AG04450 (cell line): ENCODE results near the gene RNF32. TPM values are rescaled to one million over a fixed set of nuclear protein-coding genes. Genes with fewer than 3 reads are reported as not detected.
"Not testable (repeated sequence)": the region's sequence is repeated elsewhere in the genome, so short reads cannot be mapped to it uniquely, and the experiment has no call there.

Experiments used
- CTCF ChIA-PET: fragments of 300-600, 350-600 bp; formaldehyde crosslinking; extraction: SDS; loops from one replicate; lab custom pipeline; 2022; ENCODE audit warnings: antibody characterized with exemption, inconsistent platforms; lab: Charles Lee
- POLR2A ChIA-PET: fragments of 350-600 bp; formaldehyde crosslinking; extraction: SDS; loops from one replicate; lab custom pipeline; 2021; ENCODE audit warnings: antibody characterized with exemption, inconsistent platforms; lab: Yijun Ruan, JAX
- DNase-seq: peaks from one replicate; pipeline ENCODE4 v3.0.0-alpha.2; 2011; ENCODE audit warnings: low read depth, low spot score
- H3K27ac ChIP-seq: one replicate; pipeline ENCODE4 v1.5.1; 2012; ENCODE audit warnings: low read depth, low read length, control low read depth
- H3K27me3 ChIP-seq: one replicate; pipeline ENCODE4 v1.6.0; 2012; ENCODE audit warnings: low read length; ENCODE audit not compliant: control insufficient read depth, insufficient read depth
- H3K4me3 ChIP-seq: 2 replicates; pipeline ENCODE4 v1.5.1; 2011; ENCODE audit warnings: mild to moderate bottlenecking, low read depth, low read length, control low read depth
- H3K9me3 ChIP-seq: 2 replicates; pipeline ENCODE4 v1.5.1; 2012; ENCODE audit warnings: low read length; ENCODE audit not compliant: control insufficient read depth, insufficient read depth
- CTCF ChIP-seq: IDR thresholded peaks from 2 replicates; pipeline ENCODE4 v1.5.1; 2011; ENCODE audit warnings: low read depth, low read length, control low read depth, inconsistent platforms
- polyA plus RNA-seq: library from polyadenylated mRNA; depleted of rRNA; stranded (reverse); fragments of >200 nt; gene quantifications from 2 replicates; pipeline ENCODE4 v1.2.3, GENCODE V29; 2011

Gene RNF32
- polyA plus RNA-seq, 1 experiment = 1.3 TPM

- peaks cover 7% of the 10 kb centered on the region; the same call in 1 of the 2 replicates for H3K9me3 ChIP-seq
- H3K27me3 ChIP-seq = peaks cover 11% of the 10 kb centered on the region
- DNase-seq = no peak
- no peak for TF ChIP-seq CTCF
- H3K4me3 ChIP-seq = no peak overlapping the region
- no peak overlapping the region for H3K27ac ChIP-seq
- ChIA-PET POLR2A (no interaction called here), CTCF (no interaction called here)
Observed at GRCh38 chr7:156618078-156618779, 22.3 kb upstream of the RNF32 start.

GRCh38 chr7:156618780-156619367, 21.7 kb upstream of the RNF32 start:
- Histone ChIP-seq H3K4me3 (no peak overlapping the region), H3K27me3 (peaks cover 11% of the 10 kb centered on the region), H3K27ac (no peak overlapping the region), H3K9me3 (peaks cover 7% of the 10 kb centered on the region; the same call in 1 of the 2 replicates)
- TF ChIP-seq CTCF = no peak
- DNase-seq = no peak
- ChIA-PET POLR2A (no interaction called here), CTCF (interaction anchor here (0.8 kb wide), 1 partner anchor 145 kb away, joined by 3 read pairs; no protein-coding TSS in a partner anchor)

- POLR2A ChIA-PET, DNase-seq, H3K4me3 ChIP-seq, H3K27ac ChIP-seq, H3K9me3 ChIP-seq: not testable (repeated sequence)
- CTCF ChIA-PET = interaction anchor here (0.8 kb wide), 1 partner anchor 144 kb away, joined by 3 read pairs; no protein-coding TSS in a partner anchor
- peaks cover 11% of the 10 kb centered on the region for H3K27me3 ChIP-seq
Observed at GRCh38 chr7:156619488-156620290, 20.9 kb upstream of the RNF32 start.

- TF ChIP-seq CTCF = no peak
- DNase-seq = no peak
- ChIA-PET POLR2A (no interaction called here), CTCF (no interaction called here)
- H3K4me3 ChIP-seq = no peak overlapping the region
- H3K27me3 ChIP-seq = peaks cover 10% of the 10 kb centered on the region
- no peak overlapping the region for H3K27ac ChIP-seq
- peaks cover 7% of the 10 kb centered on the region; the same call in 1 of the 2 replicates for H3K9me3 ChIP-seq
Observed at GRCh38 chr7:156620291-156620675, 20.3 kb upstream of the RNF32 start.

- TF ChIP-seq CTCF = no peak
- POLR2A ChIA-PET = no interaction called here
Observed at GRCh38 chr7:156621652-156622051, 18.9 kb upstream of the RNF32 start.

More at GRCh38 chr7:156621652-156622051, 18.9 kb upstream of the RNF32 start:
- Histone ChIP-seq H3K9me3 (peaks cover 7% of the 10 kb centered on the region; the same call in 1 of the 2 replicates), H3K27ac (no peak overlapping the region), H3K4me3 (no peak overlapping the region), H3K27me3 (peaks cover 3% of the 10 kb centered on the region)
- CTCF ChIA-PET = no interaction called here
- no peak for DNase-seq
